ENCODE results near the gene UQCRH. TPM values are rescaled to one million over a fixed set of nuclear protein-coding genes. Genes with fewer than 3 reads are reported as not detected.
"Not testable (repeated sequence)": the region's sequence is repeated elsewhere in the genome, so short reads cannot be mapped to it uniquely, and the experiment has no call there.

UQCRH gene
- total RNA-seq, 1 donor from 2014 or later = 335 TPM

GRCh38 chr1:46325285-46326076 lies 22.0 kb downstream of the UQCRH start:
- H3K27ac Mint-ChIP-seq; H3K4me1 Mint-ChIP-seq (ENCODE audit: unreplicated experiment); DNase-seq (ENCODE audit: extremely low spot score, unreplicated experiment); H3K36me3 Mint-ChIP-seq; H3K9me3 Mint-ChIP-seq; H3K4me3 Mint-ChIP-seq; H3K27me3 Mint-ChIP-seq: not testable (repeated sequence)

DNA sequence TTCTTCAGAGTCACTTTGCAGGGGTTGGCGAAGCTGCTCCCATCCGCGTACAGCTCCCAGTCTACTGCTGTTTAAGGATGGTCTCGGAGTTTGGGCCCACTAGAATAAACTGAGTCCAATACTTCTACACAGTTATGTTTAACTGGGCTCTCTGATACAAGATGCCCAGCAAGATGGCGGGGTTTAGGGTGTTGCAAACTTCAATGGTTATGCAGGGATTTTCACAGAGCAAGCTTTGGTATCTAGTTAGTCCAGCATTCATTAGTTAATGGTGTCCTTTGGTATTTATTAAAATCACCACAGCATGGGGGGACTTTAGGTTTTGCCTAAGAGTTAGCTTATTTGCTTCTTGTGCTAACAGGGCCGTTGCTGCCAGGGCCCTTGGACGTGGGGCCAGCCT lies 24.7 kb downstream of the UQCRH start:
- H3K9me3 Mint-ChIP-seq; H3K27ac Mint-ChIP-seq; H3K27me3 Mint-ChIP-seq; H3K36me3 Mint-ChIP-seq; H3K4me1 Mint-ChIP-seq (ENCODE audit: unreplicated experiment); H3K4me3 Mint-ChIP-seq; DNase-seq (ENCODE audit: extremely low spot score, unreplicated experiment): not testable (repeated sequence)

- not testable (repeated sequence) for H3K9me3 Mint-ChIP-seq; H3K4me3 Mint-ChIP-seq; H3K4me1 Mint-ChIP-seq (ENCODE audit: unreplicated experiment); H3K27me3 Mint-ChIP-seq; H3K36me3 Mint-ChIP-seq; DNase-seq (ENCODE audit: extremely low spot score, unreplicated experiment); H3K27ac Mint-ChIP-seq
Observed at GRCh38 chr1:46329807-46330206, 26.3 kb downstream of the UQCRH start.

DNA sequence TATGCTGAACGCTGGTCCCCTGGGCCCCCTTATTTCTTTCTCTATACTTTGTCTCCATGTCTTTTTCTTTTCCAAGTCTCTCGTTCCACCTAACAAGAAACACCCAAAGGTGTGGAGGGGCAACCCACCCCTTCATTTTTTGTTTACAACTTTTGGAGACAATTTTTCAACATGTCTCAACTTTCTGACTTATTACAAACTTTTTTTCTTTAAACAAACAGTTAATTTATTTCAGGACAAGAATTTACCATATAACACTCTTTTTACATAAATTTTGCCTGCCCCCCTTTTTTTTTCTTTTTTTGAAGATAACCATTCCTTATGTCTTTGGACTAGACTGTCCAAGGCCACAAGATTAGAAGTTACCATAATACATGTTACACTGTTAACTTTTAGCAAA lies 26.9 kb downstream of the UQCRH start:
- H3K9me3 Mint-ChIP-seq; H3K27me3 Mint-ChIP-seq; H3K27ac Mint-ChIP-seq; H3K36me3 Mint-ChIP-seq; H3K4me3 Mint-ChIP-seq; H3K4me1 Mint-ChIP-seq (ENCODE audit: unreplicated experiment); DNase-seq (ENCODE audit: extremely low spot score, unreplicated experiment): not testable (repeated sequence)

GRCh38 chr1:46331786-46332540 lies 28.5 kb downstream of the UQCRH start:
- H3K36me3 Mint-ChIP-seq; H3K4me3 Mint-ChIP-seq; DNase-seq (ENCODE audit: extremely low spot score, unreplicated experiment); H3K27me3 Mint-ChIP-seq; H3K4me1 Mint-ChIP-seq (ENCODE audit: unreplicated experiment); H3K9me3 Mint-ChIP-seq: not testable (repeated sequence)
- peak overlapping the region; percentile 65 for H3K27ac Mint-ChIP-seq

GRCh38 chr1:46333300-46334029 lies 30.0 kb downstream of the UQCRH start:
- Mint-ChIP-seq H3K27me3 (no peaks in the 10 kb centered on the region), H3K4me3 (no peak overlapping the region), H3K4me1 (ENCODE audit: unreplicated experiment) (peaks cover 4% of the 10 kb centered on the region), H3K36me3 (no peaks in the 10 kb centered on the region), H3K27ac (no peak overlapping the region), H3K9me3 (no peaks in the 10 kb centered on the region)
- peak; percentile 58 for TF ChIP-seq CTCF (conservative IDR thresholded peaks at IDR 0.05)
- DNase-seq (ENCODE audit: extremely low spot score, unreplicated experiment) = no peak

DNA sequence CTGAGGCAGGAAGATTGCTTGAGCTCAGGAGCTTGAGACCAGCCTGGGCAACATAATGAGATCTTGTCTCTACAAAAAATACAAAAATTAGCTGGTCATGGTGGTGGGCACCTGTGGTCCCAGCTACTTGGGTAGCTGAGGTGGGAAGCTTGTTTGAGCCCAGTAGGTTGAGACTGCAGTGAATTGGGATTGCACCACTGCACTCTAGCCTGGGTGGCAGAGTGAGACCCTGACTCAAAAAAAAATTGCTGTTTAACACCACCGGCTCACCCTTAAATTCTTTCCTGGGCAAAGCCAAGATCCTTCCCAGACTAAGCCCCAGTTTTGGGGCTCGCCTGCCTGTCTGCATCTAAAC lies 30.5 kb downstream of the UQCRH start:
- Mint-ChIP-seq H3K27ac (no peak overlapping the region), H3K36me3 (no peaks in the 10 kb centered on the region), H3K9me3 (no peaks in the 10 kb centered on the region), H3K27me3 (no peaks in the 10 kb centered on the region), H3K4me3 (no peak overlapping the region), H3K4me1 (ENCODE audit: unreplicated experiment) (peaks cover 8% of the 10 kb centered on the region)
- no peak for DNase-seq (ENCODE audit: extremely low spot score, unreplicated experiment)
- no peak for TF ChIP-seq CTCF (conservative IDR thresholded peaks at IDR 0.05)

DNA sequence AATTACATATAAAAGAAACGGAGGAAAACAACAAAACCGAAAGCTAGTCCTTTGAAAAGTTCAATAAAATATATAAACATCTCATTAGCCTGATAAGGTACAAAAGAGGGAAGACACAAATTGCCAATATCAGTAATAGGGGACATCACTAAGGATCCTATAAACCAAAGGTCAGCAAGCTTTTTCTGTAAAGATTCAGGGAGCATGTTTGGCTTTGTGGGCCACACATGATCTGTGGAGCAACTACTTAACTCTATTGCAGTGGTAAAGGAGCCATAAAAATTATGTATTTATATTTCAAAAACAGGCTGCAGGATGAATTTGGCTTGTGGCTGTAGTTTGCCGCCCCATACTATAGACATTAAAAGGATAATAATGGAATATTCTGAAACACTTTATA lies 31.6 kb downstream of the UQCRH start:
- Mint-ChIP-seq H3K9me3 (no peaks in the 10 kb centered on the region), H3K27me3 (no peaks in the 10 kb centered on the region), H3K4me1 (ENCODE audit: unreplicated experiment) (peaks cover 12% of the 10 kb centered on the region), H3K4me3 (no peak overlapping the region), H3K36me3 (no peaks in the 10 kb centered on the region), H3K27ac (no peak overlapping the region)
- no peak for DNase-seq (ENCODE audit: extremely low spot score, unreplicated experiment)
- no peak for TF ChIP-seq CTCF (conservative IDR thresholded peaks at IDR 0.05)

DNA sequence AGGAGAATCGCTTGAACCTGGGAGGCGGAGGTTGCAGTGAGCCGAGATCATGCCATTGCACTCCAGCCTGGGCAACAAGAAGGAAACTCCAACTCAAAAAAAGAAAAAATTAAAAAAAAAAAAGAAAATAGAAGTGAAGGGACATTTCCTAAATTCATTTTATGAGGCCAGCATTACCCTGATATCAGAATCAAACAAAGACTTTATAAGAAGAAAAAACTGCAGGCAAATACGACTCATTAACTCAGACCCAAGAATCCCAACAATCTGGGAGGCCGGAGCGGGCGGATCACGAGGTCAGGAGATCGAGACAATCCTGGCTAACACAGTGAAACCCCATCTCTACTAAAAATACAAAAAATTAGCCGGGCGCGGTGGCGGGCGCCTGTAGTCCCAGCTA lies 33.9 kb downstream of the UQCRH start:
- DNase-seq (ENCODE audit: extremely low spot score, unreplicated experiment); H3K27ac Mint-ChIP-seq; H3K27me3 Mint-ChIP-seq; H3K36me3 Mint-ChIP-seq; H3K9me3 Mint-ChIP-seq; H3K4me3 Mint-ChIP-seq: not testable (repeated sequence)
- H3K4me1 Mint-ChIP-seq (ENCODE audit: unreplicated experiment) = peaks cover 22% of the 10 kb centered on the region

Measured in type B pancreatic cell (in vitro differentiated cells).